GM19328 (cell line): ENCODE measurements around the gene PUSL1.

Experiments used
- ATAC-seq: cut with Tn5 transposase; IDR thresholded peaks from one replicate; pipeline ENCODE4 v1.9.1; 2021; ENCODE audit warnings: mild to moderate bottlenecking, moderate library complexity; ENCODE audit not compliant: unreplicated experiment

PUSL1 gene, protein sequence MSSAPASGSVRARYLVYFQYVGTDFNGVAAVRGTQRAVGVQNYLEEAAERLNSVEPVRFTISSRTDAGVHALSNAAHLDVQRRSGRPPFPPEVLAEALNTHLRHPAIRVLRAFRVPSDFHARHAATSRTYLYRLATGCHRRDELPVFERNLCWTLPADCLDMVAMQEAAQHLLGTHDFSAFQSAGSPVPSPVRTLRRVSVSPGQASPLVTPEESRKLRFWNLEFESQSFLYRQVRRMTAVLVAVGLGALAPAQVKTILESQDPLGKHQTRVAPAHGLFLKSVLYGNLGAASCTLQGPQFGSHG

DNA sequence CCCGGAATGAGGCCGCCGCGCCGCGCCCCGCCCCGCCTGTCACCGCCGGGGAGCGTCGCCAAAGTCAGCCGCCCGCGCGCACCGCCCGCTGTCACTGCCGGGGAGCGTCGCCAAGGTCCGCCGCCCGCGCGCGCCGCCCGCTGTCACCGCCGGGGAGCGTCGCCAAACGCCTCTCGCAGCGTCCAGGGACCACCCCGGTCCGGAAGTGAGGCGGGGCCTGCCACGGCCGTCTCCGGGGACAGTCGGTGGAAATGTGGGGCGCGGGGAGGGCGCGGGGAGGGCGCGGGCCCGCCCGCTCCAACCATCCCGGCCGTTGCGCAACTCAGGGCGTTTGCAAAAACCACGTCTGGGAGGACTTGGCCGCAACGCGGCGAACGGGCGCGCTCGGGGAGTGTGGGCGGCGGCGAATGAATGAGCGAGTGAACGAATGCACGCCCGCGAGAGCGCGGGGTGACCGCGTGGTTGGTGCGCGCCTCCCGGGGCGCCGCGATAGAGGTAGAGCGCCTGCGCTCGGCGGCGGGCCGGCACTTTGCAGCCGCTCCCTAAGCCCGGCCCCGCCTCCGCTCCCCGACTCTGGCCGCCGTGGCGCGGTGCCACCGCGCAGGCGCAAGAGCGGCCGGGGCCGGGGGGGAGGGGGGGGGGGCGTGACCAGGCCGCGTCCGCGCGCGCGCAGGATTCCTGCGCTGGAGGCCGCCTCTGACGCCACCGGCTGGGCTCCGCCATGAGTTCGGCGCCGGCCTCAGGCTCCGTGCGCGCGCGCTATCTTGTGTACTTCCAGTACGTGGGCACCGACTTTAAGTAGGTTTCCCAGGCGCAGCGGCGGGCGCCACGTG, at the start of gene PUSL1, which contains the start of gene ACAP3:
PUSL1 (plus strand) TSS at position 675 of the 833 bp plus-strand sequence; CDS start at position 722, 47 bp downstream.
ACAP3 (minus strand) TSS at position 8 of the 833 bp plus-strand sequence. CDS start 115 bp downstream, outside the sequence.
- ATAC-seq = peak; percentile 59

DNA sequence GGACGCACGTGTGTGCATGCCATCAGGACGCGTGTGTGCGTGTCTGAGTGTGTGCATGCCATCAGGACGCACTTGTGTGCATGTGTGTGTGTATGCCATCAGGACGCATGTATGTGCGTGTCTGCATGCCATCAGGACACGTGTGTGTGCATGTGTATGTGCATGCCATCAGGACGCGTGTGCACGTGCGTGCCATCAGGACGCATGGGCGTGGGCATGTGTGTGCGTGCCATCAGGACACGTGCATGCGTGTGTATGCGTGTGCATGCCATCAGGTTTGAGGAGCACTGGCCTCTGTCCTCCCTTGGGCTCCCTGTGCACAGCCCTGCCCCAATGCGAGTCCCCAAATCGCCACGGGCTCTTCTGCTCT, 49.3 kb upstream of the PUSL1 start:
- no peak for ATAC-seq

DNA sequence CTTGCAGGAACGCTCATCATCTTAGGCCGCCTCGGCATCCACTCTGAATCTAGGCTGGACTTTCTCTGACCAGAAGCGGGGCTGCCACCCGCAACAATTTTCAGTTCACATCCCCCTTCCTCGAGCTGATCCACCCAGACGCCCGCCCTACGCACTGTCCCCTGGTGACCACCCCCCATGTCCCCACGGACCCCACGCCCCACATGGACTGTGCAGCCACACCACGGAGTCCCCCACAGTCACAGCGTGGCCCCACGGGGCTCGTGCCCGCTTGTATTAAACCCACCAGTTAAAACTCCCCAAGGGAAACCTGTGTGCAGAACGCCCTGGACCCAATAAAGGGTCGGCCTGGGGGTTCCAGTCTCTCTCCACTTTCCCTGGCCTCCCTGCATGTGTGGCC, 48.9 kb upstream of the PUSL1 start:
- no peak for ATAC-seq

DNA sequence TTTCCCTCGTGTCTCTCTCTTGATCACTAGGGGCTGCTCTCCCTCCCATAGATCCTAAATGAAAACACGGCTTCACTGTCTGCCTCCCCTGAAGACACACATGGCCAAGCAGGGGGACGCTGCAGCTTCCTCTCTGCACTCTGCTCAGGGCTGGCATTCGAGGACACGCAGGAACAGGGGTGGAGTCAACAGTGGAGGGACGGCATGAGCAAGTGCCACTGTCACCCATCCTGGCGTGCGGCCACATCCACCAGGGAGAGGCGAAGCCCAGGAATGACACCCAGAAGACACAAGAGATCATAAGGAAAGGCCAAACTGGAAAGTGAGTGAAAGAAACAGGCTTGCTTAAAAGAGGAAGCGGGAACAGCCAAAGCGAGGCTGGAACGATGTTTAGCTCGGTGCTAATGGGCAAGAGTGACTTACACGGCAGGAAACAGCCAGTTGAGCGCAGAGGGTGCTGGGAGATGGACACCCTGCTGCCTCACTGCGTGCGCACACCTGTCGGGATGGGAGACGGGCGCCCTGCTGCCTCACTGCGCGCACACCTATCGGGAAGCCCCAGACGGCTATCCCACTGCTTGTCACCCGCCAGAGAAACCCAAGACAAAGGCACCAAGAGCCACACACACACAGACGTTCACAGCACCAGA, 48.3 kb upstream of the PUSL1 start:
- ATAC-seq = no peak

DNA sequence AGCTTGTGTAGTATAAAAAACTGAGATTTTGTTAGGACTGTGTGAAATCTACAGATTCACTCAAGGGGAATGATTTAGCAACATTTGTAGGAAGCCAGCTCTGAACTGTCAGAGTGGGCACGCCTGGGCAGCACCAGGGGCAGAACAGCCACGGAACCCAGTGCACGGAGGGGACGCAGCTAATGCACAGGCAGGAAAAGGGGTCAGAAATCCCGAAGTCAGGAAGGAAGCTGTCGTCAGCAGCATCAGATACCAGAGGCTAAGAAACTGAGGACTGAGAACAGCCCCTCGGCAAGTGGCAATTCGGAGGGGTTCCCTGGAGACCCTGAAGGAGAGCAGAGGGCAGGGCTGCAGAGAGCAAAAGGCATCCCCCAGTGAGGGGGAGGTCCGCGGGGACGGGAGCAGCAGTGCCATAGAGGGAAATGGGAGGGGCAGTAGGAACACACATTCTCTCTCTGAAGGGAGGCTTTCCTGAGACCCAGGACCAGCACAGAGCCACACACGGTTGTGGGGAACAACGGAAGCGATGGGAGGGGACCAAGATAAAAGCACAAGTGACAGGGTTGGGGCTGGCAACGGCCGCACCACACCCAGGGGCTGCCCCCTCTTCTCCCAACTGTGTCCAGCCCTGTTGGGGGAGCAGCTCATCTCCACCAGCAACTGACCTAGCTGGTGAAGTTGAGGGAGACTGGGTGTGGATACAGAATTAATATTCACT, 47.4 kb upstream of the PUSL1 start:
- ATAC-seq = no peak

DNA sequence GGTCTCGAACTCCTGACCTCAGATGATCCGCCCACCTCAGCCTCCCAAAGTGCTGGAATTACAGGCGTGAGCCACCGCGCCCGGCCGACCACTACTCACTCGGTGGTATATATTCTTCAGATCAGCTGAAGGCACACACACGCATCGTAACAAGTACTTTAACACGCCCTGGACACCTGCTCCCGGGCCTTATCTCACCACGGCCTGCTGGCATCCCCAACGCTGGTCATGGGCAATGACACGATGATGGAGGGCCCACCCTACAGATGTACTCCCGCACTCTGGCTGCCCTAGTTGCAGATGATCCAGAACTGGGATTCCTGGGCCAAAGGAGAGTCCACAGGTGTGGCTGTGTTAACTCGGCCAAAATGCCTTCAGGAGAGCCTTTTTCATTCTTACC, 46.3 kb upstream of the PUSL1 start:
- no peak for ATAC-seq

DNA sequence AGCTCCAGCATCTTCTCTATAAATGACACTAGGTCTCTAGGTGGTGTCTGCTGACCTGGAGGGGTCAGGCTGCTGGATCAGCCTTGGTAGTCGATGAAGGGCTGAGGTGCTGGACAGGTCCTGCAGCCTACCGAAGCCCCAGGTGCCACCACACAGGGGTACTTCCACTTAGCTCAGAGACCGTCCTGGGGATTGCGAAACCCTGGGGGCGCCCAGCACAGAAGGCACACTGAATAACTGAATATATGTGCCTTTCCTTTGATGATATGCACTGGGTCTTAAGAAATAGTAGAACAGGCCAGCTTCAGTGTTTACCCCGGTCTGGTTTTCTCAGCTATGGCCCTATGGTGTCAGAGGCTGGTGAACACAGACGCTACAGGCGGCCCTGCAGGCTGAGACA, 45.6 kb upstream of the PUSL1 start:
- no peak for ATAC-seq

DNA sequence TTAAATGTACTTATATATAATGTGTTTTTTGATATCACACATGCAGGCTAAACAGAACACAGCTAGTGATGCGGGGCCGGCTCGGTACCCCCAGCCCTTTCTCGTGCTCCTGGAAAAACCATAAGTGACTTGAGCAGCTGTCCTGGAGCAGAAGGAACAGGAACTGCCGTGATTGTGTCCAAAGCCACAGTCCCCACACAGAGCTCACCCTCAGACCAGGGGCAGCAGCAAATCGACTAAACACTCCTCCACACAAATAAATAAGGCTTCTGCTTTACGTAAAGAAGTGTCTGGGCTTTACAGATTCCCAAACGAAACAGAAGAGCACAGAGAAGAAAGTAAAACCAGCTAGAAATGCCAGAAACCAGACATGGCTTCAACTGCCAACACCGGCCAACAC, 44.4 kb upstream of the PUSL1 start:
- no peak for ATAC-seq

DNA sequence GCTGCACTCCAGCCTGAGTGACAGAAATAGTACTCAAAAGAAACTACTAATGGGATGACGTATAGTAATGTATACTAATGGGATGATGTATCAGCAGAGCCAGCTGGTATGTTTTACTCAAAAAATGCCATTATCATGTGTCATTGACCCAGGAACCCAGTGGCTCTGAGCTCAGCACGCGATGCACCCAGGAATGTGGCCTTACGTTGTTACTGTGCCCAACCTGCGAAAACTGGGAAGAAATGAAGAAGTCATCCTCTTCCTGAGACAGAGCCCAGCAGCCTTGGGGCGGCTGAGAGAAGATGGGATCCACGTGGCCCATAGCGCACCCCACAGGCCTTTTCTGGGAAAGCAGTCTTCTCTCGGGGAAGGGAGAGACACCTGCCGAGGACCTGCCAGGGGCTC, 43.5 kb upstream of the PUSL1 start:
- no peak for ATAC-seq

DNA sequence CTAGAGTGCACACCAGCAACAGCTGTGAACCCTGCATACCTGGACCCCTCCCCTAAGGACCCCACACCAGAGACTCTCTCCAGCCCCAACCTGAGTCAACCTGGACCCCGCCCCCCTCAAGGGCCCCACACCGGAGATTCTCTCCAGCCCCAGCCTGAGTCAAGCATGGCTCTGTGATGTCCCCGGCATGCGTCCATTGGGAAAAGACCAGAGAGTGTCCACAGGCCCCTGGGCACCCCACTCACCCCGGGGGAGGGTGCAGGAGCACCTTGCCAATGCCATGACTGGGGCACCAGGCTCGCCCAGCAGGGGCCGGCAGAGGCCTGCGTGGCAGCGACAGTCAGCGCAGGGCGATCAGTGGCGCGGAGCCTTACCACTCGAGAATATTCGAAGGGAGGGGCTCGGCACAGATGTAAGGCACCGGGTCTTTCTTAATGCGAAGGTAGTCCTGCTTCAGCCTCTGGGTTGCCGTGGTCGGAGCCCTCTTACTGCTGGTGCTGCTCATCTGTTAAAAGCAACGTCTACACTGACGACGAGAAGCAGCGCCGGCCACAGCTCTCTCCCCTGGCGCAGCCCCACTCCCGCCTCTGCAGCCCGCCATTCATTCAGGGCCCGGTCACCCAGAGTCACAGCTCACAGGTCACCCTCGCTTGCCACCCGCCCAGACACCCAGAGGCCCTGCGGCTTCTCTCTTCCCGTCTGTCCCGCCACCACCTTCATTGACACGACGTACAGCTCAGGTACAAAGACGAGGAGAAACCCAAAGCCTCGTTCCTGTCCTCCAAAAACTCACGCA, 40.7 kb upstream of the PUSL1 start:
- ATAC-seq = no peak

DNA sequence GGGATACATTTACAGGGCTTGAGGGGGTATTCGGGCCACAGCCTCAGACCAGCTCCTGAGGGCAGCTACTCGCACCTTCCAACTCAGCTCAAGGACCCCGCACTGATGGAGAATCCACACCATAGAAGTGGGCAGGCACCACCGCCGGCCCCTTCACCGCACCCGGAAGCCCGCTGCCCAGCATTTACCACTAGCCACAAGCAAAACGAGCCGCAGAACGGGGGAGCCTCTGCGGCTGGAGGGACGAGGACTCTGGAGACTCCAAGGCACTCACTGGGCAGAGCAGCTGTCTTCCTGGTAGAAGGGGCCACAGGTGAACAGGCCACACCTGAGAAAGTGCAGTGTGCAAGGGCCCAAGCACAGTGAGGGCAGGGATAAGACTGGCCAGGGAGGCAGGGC, 40.1 kb upstream of the PUSL1 start:
- no peak for ATAC-seq

DNA sequence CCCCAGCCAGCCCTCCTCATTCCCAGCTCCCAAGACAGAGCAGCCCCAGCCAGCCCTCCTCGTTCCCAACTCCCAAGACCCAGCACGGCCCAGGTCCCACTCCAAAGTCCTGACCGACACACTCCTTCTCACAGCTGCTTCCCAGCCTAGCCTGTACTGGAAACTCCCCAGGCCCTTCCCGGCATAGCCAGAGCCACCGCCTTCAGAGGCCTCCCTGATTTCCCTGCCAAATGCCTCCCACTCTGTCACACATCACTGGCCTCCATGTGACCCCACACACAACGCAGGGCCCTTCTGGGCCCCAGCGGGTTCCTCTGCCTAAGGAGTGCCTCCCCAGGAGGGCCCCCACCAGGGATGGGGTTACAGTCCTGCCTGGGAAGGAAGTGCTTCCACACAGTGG, 37.6 kb upstream of the PUSL1 start:
- ATAC-seq = no peak

DNA sequence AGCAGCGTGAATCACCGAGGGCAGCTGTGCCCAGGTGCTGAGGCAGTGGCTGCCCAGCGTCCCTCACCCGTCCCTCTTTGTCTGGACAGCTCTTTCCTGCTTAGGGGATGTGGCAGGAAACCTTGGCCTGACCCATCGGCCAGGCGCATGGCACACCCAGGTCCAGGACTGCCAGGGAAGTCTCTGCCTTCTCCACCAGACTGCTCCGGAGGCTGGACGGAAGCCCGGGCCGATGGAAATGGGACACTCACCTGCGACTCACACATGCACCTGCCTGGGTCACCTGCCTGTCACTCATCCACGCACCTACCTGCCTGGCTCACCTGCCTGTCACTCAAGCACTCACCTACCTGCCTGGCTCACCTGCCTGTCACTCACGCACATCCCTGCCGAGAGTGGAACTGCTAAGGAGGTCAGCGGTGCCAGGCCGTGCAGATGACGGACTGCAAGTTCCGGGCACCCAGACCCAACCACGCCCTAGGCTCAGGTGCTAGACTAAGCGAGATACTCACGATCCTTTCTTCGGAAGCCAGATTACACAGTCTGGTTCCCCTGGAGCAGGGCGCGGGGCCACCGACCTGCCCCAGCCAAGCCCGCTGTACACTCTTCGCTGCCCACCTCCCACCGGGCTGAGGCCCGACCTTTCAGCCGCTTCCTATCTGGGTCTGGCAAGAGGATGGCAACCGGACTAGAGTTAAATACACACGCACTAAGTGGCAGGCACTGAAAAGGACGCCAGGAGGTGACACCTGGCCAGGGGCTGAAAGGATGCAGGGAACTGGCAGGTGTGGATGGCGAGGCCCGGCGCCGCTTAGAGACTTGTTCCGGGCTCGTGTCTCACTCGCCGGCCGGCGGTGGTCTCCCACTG, 35.8 kb upstream of the PUSL1 start:
- ATAC-seq = no peak

DNA sequence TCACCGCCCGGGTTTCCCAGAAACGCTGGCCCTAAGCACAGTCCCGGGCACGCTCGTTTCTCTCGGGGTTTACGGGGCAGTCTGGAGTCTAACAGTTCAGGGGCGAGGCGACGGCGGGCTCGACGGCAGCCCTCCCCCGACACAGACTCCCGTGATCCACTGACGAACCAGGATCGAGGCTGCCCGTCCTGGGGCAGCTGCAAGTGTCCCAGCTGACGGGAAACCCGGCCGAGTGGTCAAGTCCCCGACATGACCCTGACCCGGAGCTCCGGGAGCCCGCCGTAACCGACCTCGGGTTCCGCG, 35.2 kb upstream of the PUSL1 start:
- ATAC-seq = peak; percentile 7

DNA sequence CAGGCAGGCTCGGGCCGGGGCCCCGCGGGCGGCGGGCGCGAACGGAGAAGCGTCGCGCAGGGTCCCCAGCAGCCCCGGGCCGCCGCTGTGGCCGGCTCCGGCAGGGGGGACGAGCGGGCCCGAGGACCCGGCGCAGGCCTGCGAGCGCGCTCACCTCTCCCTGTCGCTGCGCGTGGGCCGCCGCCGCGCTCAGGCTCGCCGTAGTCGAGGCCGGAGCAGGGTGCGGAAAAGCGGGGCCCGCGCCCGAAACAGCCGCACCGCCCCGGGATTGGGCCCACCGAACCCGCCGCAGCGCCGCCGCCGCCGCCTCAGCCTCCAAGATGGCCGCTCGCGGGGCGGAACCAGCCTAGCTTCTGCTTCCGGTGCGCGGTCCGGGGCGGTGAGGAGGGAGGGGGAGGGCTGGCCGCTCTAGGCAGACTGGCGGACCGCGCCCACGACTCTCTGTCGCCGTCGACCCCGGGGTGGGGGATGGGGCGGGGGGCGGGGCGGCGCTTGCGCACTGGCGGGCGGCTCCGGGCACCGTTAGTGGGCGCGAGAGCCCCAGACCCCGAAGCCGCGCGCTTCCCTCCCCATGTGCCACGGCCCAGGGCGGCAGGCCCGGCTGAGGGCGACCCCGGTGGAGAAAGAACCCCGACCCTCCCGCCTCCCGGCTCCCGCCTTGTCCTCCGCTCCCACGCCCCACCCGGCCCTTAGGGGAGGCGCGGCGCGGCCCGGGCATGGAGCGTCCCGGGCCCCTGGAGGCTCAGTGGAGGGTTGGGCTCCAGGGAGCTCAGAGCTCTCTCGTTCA, 34.7 kb upstream of the PUSL1 start, which contains the start of gene UBE2J2:
UBE2J2 (minus strand) TSS at position 343 of the 787 bp plus-strand sequence. CDS start 5,862 bp downstream, outside the sequence.
- peak; percentile 72 for ATAC-seq

DNA sequence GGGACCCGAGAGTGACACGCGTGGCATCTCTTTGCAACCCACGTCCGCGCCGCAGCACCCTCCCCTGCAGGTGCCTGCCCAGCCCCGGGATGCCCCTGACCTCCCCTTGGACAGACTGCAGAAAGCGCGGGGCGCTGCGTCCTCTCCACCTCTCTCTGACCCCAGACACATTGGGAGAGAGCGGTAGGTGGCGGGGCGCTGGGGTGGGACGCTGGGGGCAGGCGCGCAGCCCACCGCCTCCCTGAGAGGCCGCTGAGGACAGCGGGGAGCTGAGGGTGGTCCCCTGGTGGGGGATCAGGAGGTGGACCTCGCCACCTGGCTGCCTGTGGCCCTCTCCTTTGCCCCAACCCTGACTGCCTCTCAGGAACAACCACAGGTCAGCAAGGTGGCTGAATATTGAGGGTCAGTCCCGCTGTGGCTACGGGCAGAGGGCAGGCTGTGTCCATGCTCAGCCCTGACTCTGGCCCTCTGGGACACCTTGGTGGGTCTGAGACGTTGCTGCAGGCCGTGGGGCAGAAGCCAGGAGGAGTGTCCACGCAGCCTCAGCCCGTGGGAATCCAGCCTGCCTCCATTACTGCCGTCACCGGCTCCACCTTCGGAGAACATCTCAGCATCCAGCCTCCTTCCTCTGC, 34.0 kb upstream of the PUSL1 start:
- ATAC-seq = no peak

DNA sequence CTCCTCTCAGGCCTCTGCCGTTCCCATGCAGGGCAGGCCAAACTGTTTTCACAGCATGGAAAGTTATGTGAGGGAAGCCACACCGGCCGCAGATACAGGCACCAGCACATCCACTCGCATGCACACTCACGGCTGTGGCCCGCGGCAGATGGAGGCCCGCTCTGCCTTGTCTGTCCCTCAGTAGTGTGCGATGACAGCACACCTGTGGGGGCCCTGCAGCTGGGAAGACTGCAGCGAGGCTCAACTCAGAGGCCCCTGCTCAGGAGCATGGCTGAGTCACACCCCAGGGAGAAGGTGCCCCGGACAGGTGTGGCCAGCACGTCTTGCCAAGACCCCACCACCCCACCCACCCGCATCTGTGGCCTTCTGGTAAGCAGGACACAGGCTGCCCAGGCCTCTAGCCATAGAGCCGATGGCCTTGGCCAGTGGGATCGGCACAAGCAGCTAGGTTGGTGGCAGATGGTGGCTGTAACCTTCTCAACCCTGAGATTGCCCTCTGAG, 33.4 kb upstream of the PUSL1 start:
- no peak for ATAC-seq

DNA sequence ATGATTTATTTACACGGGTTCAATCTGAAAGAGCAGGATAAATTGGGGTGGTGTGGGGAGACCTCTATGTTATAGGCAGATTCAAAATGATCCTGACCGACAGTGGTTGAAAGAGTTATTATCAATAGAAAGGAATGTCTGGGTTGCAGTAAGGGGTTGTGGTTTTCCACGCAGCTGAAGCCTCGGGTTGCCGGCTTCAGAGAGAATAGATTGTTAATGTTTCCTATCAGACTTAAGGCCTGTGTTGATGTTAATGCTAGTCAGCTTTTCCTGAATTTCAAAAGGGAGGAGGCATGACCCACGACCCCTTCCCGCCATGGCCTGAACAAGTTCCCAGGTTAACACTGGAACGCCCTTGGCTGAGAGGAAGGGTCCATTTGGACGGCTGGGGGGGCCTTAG, 32.6 kb upstream of the PUSL1 start:
- no peak for ATAC-seq
